T-helper 1 cell treated with Interleukin-12 subunit alpha and Interleukin-12 subunit beta and Interleukin-4 antibody, amounts not matched to agents 30 μg/mL and 1 μg/mL, for 36 hours (primary cell): ENCODE measurements around the gene TMEM38A.
"Not testable (repeated sequence)": the region's sequence is repeated elsewhere in the genome, so short reads cannot be mapped to it uniquely, and the experiment has no call there.

Experiments
- H3K27ac Mint-ChIP-seq: one replicate; pipeline ENCODE4 v1.8.0; 2021; ENCODE audit warnings: mild to moderate bottlenecking, mixed read lengths
- H3K27me3 Mint-ChIP-seq: one replicate; pipeline ENCODE4 v1.8.0; 2021; ENCODE audit warnings: low read depth, mixed read lengths
- H3K36me3 Mint-ChIP-seq: one replicate; pipeline ENCODE4 v1.8.0; 2021; ENCODE audit warnings: low read depth, mixed read lengths
- H3K4me1 Mint-ChIP-seq: one replicate; pipeline ENCODE4 v1.8.0; 2021; ENCODE audit warnings: low read depth, mixed read lengths
- H3K4me3 Mint-ChIP-seq: one replicate; pipeline ENCODE4 v1.8.0; 2021; ENCODE audit warnings: mild to moderate bottlenecking, moderate library complexity, mixed read lengths
- H3K9me3 Mint-ChIP-seq: one replicate; pipeline ENCODE4 v1.8.0; 2021; ENCODE audit warnings: mixed read lengths

The TMEM38A gene

GRCh38 chr19:16677055-16677454, 16.1 kb downstream of the TMEM38A start:
- H3K9me3 Mint-ChIP-seq, result peaks cover 10% of the 10 kb centered on the region
- H3K4me1 Mint-ChIP-seq, result peaks cover 1% of the 10 kb centered on the region
- H3K27me3 Mint-ChIP-seq, result no peaks in the 10 kb centered on the region
- H3K4me3 Mint-ChIP-seq, result no peak overlapping the region
- no peaks in the 10 kb centered on the region for H3K36me3 Mint-ChIP-seq
- no peak overlapping the region for H3K27ac Mint-ChIP-seq

GRCh38 chr19:16678498-16678897, 17.6 kb downstream of the TMEM38A start:
- H3K27ac Mint-ChIP-seq, result no peak overlapping the region
- H3K27me3 Mint-ChIP-seq, result no peaks in the 10 kb centered on the region
- no peaks in the 10 kb centered on the region for H3K36me3 Mint-ChIP-seq
- H3K9me3 Mint-ChIP-seq, result peaks cover 10% of the 10 kb centered on the region
- H3K4me3 Mint-ChIP-seq, result no peak overlapping the region
- peaks cover 1% of the 10 kb centered on the region for H3K4me1 Mint-ChIP-seq

- Mint-ChIP-seq H3K9me3 (peaks cover 10% of the 10 kb centered on the region), H3K4me3 (no peak overlapping the region), H3K27ac (no peak overlapping the region), H3K27me3 (no peaks in the 10 kb centered on the region), H3K36me3 (no peaks in the 10 kb centered on the region), H3K4me1 (peaks cover 1% of the 10 kb centered on the region)
These were observed 18.9 kb downstream of the TMEM38A start for GRCh38 chr19:16679811-16680210.

GRCh38 chr19:16682539-16682938, 21.6 kb downstream of the TMEM38A start:
- no peaks in the 10 kb centered on the region for H3K27me3 Mint-ChIP-seq
- no peak overlapping the region for H3K27ac Mint-ChIP-seq
- peaks cover 1% of the 10 kb centered on the region for H3K4me1 Mint-ChIP-seq
- H3K36me3 Mint-ChIP-seq, result no peaks in the 10 kb centered on the region
- H3K4me3 Mint-ChIP-seq, result no peak overlapping the region
- peaks cover 10% of the 10 kb centered on the region for H3K9me3 Mint-ChIP-seq

- peaks cover 10% of the 10 kb centered on the region for H3K9me3 Mint-ChIP-seq
- H3K27me3 Mint-ChIP-seq, result no peaks in the 10 kb centered on the region
- no peaks in the 10 kb centered on the region for H3K4me1 Mint-ChIP-seq
- H3K36me3 Mint-ChIP-seq, result no peaks in the 10 kb centered on the region
- no peak overlapping the region for H3K27ac Mint-ChIP-seq
- H3K4me3 Mint-ChIP-seq, result no peak overlapping the region
These were observed 23.3 kb downstream of the TMEM38A start for GRCh38 chr19:16684216-16684615.

- Mint-ChIP-seq H3K27ac (no peak overlapping the region), H3K4me1 (no peaks in the 10 kb centered on the region), H3K4me3 (no peak overlapping the region), H3K27me3 (no peaks in the 10 kb centered on the region), H3K36me3 (no peaks in the 10 kb centered on the region), H3K9me3 (no peaks in the 10 kb centered on the region)
These were observed 27.1 kb downstream of the TMEM38A start for GRCh38 chr19:16688084-16688483.

- Mint-ChIP-seq H3K36me3 (no peaks in the 10 kb centered on the region), H3K9me3 (no peaks in the 10 kb centered on the region), H3K4me1 (no peaks in the 10 kb centered on the region), H3K4me3 (no peak overlapping the region), H3K27ac (no peak overlapping the region), H3K27me3 (no peaks in the 10 kb centered on the region)
These were observed 38.0 kb downstream of the TMEM38A start for GRCh38 chr19:16698914-16699313.

GRCh38 chr19:16702123-16702522, 41.2 kb downstream of the TMEM38A start:
- H3K9me3 Mint-ChIP-seq, result no peaks in the 10 kb centered on the region

GRCh38 chr19:16703677-16704076, 42.7 kb downstream of the TMEM38A start:
- Mint-ChIP-seq H3K27me3 (no peaks in the 10 kb centered on the region), H3K27ac (no peak overlapping the region), H3K36me3 (no peaks in the 10 kb centered on the region)

More at GRCh38 chr19:16702123-16702522, 41.2 kb downstream of the TMEM38A start:
- Mint-ChIP-seq H3K27ac (no peak overlapping the region), H3K36me3 (no peaks in the 10 kb centered on the region), H3K4me3 (no peak overlapping the region), H3K4me1 (no peaks in the 10 kb centered on the region), H3K27me3 (no peaks in the 10 kb centered on the region)

GRCh38 chr19:16710870-16711269, 49.9 kb downstream of the TMEM38A start:
- H3K4me1 Mint-ChIP-seq, H3K36me3 Mint-ChIP-seq, H3K4me3 Mint-ChIP-seq, H3K27ac Mint-ChIP-seq, H3K27me3 Mint-ChIP-seq, H3K9me3 Mint-ChIP-seq: not testable (repeated sequence)

More at GRCh38 chr19:16703677-16704076, 42.7 kb downstream of the TMEM38A start:
- H3K9me3 Mint-ChIP-seq, result no peaks in the 10 kb centered on the region
- no peak overlapping the region for H3K4me3 Mint-ChIP-seq
- no peaks in the 10 kb centered on the region for H3K4me1 Mint-ChIP-seq

- H3K36me3 Mint-ChIP-seq, H3K27me3 Mint-ChIP-seq, H3K4me3 Mint-ChIP-seq, H3K4me1 Mint-ChIP-seq, H3K27ac Mint-ChIP-seq, H3K9me3 Mint-ChIP-seq: not testable (repeated sequence)
These were observed 51.4 kb downstream of the TMEM38A start for GRCh38 chr19:16712295-16712694.

GRCh38 chr19:16714702-16715287, 53.9 kb downstream of the TMEM38A start:
- Mint-ChIP-seq H3K36me3 (no peaks in the 10 kb centered on the region), H3K9me3 (no peaks in the 10 kb centered on the region), H3K27ac (no peak overlapping the region), H3K27me3 (peaks cover 8% of the 10 kb centered on the region), H3K4me3 (no peak overlapping the region), H3K4me1 (peaks cover 3% of the 10 kb centered on the region)

- Mint-ChIP-seq H3K27ac (no peak overlapping the region), H3K9me3 (no peaks in the 10 kb centered on the region), H3K4me1 (peaks cover 3% of the 10 kb centered on the region)
These were observed 54.7 kb downstream of the TMEM38A start for GRCh38 chr19:16715611-16716010.

GRCh38 chr19:16721051-16721450, 60.1 kb downstream of the TMEM38A start:
- H3K27ac Mint-ChIP-seq, result no peak overlapping the region
- H3K9me3 Mint-ChIP-seq, result no peaks in the 10 kb centered on the region
- peaks cover 3% of the 10 kb centered on the region for H3K4me1 Mint-ChIP-seq
- H3K36me3 Mint-ChIP-seq, result no peaks in the 10 kb centered on the region
- no peaks in the 10 kb centered on the region for H3K27me3 Mint-ChIP-seq
- no peak overlapping the region for H3K4me3 Mint-ChIP-seq

More at GRCh38 chr19:16715611-16716010, 54.7 kb downstream of the TMEM38A start:
- Mint-ChIP-seq H3K4me3 (no peak overlapping the region), H3K27me3 (peaks cover 7% of the 10 kb centered on the region), H3K36me3 (no peaks in the 10 kb centered on the region)

- no peaks in the 10 kb centered on the region for H3K36me3 Mint-ChIP-seq
These were observed 61.7 kb downstream of the TMEM38A start for GRCh38 chr19:16722591-16722990.

GRCh38 chr19:16726916-16727315, 66.0 kb downstream of the TMEM38A start:
- Mint-ChIP-seq H3K4me1 (no peaks in the 10 kb centered on the region), H3K27ac (no peak overlapping the region), H3K9me3 (no peaks in the 10 kb centered on the region), H3K4me3 (no peak overlapping the region), H3K27me3 (no peaks in the 10 kb centered on the region), H3K36me3 (no peaks in the 10 kb centered on the region)

More at GRCh38 chr19:16722591-16722990, 61.7 kb downstream of the TMEM38A start:
- Mint-ChIP-seq H3K4me3 (no peak overlapping the region), H3K9me3 (no peaks in the 10 kb centered on the region), H3K4me1 (peaks cover 3% of the 10 kb centered on the region), H3K27ac (no peak overlapping the region), H3K27me3 (no peaks in the 10 kb centered on the region)
